Activated CD8-positive, alpha-beta T cell treated with anti-CD3 and anti-CD28 coated beads for 36 hours (primary cell): ENCODE measurements around the gene RCAN1. TPM values are rescaled to one million over a fixed set of nuclear protein-coding genes. Genes with fewer than 3 reads are reported as not detected.

Source experiments
- ATAC-seq: fragments of 200-7000 bp; cut with Tn5 transposase; one replicate; pipeline ENCODE4 v1.10.0; 2021; ENCODE audit warnings: mild to moderate bottlenecking, moderate library complexity
- CTCF ChIA-PET: fragments of 350-600 bp; sonication (Branson Sonifier 250); formaldehyde crosslinking; loops from one replicate; lab custom pipeline; 2021; ENCODE audit warnings: antibody characterized with exemption; lab: Charles Lee
- POLR2A ChIA-PET: fragments of 350-600 bp; sonication (Branson Sonifier 250); formaldehyde crosslinking; loops from one replicate; lab custom pipeline; 2021; ENCODE audit warnings: antibody characterized with exemption; lab: Charles Lee
- DNase-seq: peaks from one replicate; pipeline ENCODE4 v3.0.0-alpha.2; 2020
- H3K27ac Mint-ChIP-seq: one replicate; pipeline ENCODE4 v1.8.0; 2021; ENCODE audit warnings: mild to moderate bottlenecking, mixed read lengths
- H3K27me3 Mint-ChIP-seq: one replicate; pipeline ENCODE4 v1.8.0; 2021; ENCODE audit warnings: mixed read lengths
- H3K36me3 Mint-ChIP-seq: one replicate; pipeline ENCODE4 v1.8.0; 2021; ENCODE audit warnings: low read depth, mixed read lengths
- H3K4me1 Mint-ChIP-seq: one replicate; pipeline ENCODE4 v1.8.0; 2021; ENCODE audit warnings: low read depth, mixed read lengths
- H3K4me3 Mint-ChIP-seq: one replicate; pipeline ENCODE4 v1.8.0; 2021; ENCODE audit warnings: mild to moderate bottlenecking, moderate library complexity, mixed read lengths
- H3K9me3 Mint-ChIP-seq: one replicate; pipeline ENCODE4 v1.8.0; 2021; ENCODE audit warnings: mixed read lengths
- CTCF ChIP-seq: fragments of 200-600 bp; IDR thresholded peaks from one replicate; pipeline ENCODE4 v1.8.0; 2022; ENCODE audit warnings: antibody characterized with exemption, mild to moderate bottlenecking
- intact Hi-C: fragments of 100-400 bp; cut with micrococcal nuclease; formaldehyde crosslinking; loops from one replicate; pipeline ENCODE4 v1.10.0; 2022
- total RNA-seq, 2 experiments: library from RNA; stranded (reverse); gene quantifications; one replicate each; pipeline ENCODE4 v1.2.3, GENCODE V29; 2021

Gene RCAN1
- total RNA-seq, 2 experiments from 2014 or later, result 6.1 to 7.8 TPM

GRCh38 chr21:34534522-34534921 is 80.4 kb downstream of the RCAN1 start:
- TF ChIP-seq CTCF, result no peak
- no peaks in the 10 kb centered on the region for H3K9me3 Mint-ChIP-seq
- no peak overlapping the region for H3K4me3 Mint-ChIP-seq
- H3K27ac Mint-ChIP-seq, result peak overlapping the region; percentile 78
- H3K4me1 Mint-ChIP-seq, result peaks cover 29% of the 10 kb centered on the region
- intact Hi-C loops, result no loop called here
- H3K27me3 Mint-ChIP-seq, result no peaks in the 10 kb centered on the region
- DNase-seq, result peak; percentile 71
- no peaks in the 10 kb centered on the region for H3K36me3 Mint-ChIP-seq
- ChIA-PET POLR2A (no interaction called here), CTCF (no interaction called here)
- peak; percentile 90 for ATAC-seq

GRCh38 chr21:34533938-34534337 is 81.0 kb downstream of the RCAN1 start:
- ATAC-seq (no peak), DNase-seq (no peak)
- Mint-ChIP-seq H3K4me1 (peaks cover 29% of the 10 kb centered on the region), H3K9me3 (no peaks in the 10 kb centered on the region), H3K36me3 (no peaks in the 10 kb centered on the region), H3K27ac (peak overlapping the region; percentile 78), H3K4me3 (no peak overlapping the region), H3K27me3 (no peaks in the 10 kb centered on the region)
- intact Hi-C loops, result no loop called here
- POLR2A ChIA-PET, result no interaction called here
- CTCF ChIA-PET, result no interaction called here
- no peak for TF ChIP-seq CTCF

GRCh38 chr21:34531399-34531798 is 83.5 kb downstream of the RCAN1 start:
- H3K9me3 Mint-ChIP-seq, result peaks cover 2% of the 10 kb centered on the region
- no peak overlapping the region for H3K4me3 Mint-ChIP-seq
- ChIA-PET CTCF (no interaction called here), POLR2A (no interaction called here)
- H3K27ac Mint-ChIP-seq, result no peak overlapping the region
- ATAC-seq (no peak), DNase-seq (no peak)
- TF ChIP-seq CTCF, result no peak
- H3K36me3 Mint-ChIP-seq, result no peaks in the 10 kb centered on the region
- peaks cover 37% of the 10 kb centered on the region for H3K4me1 Mint-ChIP-seq
- intact Hi-C loops, result no loop called here
- no peaks in the 10 kb centered on the region for H3K27me3 Mint-ChIP-seq

GRCh38 chr21:34530261-34530660 is 84.7 kb downstream of the RCAN1 start:
- ATAC-seq (no peak), DNase-seq (no peak)
- Mint-ChIP-seq H3K4me3 (no peak overlapping the region), H3K36me3 (no peaks in the 10 kb centered on the region), H3K27ac (no peak overlapping the region), H3K4me1 (peaks cover 37% of the 10 kb centered on the region), H3K9me3 (peaks cover 2% of the 10 kb centered on the region), H3K27me3 (no peaks in the 10 kb centered on the region)
- TF ChIP-seq CTCF, result no peak
- ChIA-PET CTCF (no interaction called here), POLR2A (no interaction called here)
- intact Hi-C loops, result no loop called here

- H3K9me3 Mint-ChIP-seq, result peaks cover 2% of the 10 kb centered on the region
- no peak for DNase-seq
- no peaks in the 10 kb centered on the region for H3K36me3 Mint-ChIP-seq
- intact Hi-C loops, result no loop called here
- no peak for ATAC-seq
- CTCF ChIA-PET, result no interaction called here
- no peak overlapping the region for H3K4me3 Mint-ChIP-seq
- H3K27me3 Mint-ChIP-seq, result no peaks in the 10 kb centered on the region
- peaks cover 21% of the 10 kb centered on the region for H3K4me1 Mint-ChIP-seq
- no peak overlapping the region for H3K27ac Mint-ChIP-seq
- no peak for TF ChIP-seq CTCF
- POLR2A ChIA-PET, result no interaction called here
Measured at GRCh38 chr21:34528131-34528561, 86.8 kb downstream of the RCAN1 start.
